ENCODE data around the gene CECR2. TPM values are rescaled to one million over a fixed set of nuclear protein-coding genes. Genes with fewer than 3 reads are reported as not detected.

CECR2 gene
- total and polyA plus RNA-seq, 2 of the 8 experiments (the other 6 are each of a cell fraction or from before 2014, with no cell fraction given), result 18.3 to 123 TPM

DNA sequence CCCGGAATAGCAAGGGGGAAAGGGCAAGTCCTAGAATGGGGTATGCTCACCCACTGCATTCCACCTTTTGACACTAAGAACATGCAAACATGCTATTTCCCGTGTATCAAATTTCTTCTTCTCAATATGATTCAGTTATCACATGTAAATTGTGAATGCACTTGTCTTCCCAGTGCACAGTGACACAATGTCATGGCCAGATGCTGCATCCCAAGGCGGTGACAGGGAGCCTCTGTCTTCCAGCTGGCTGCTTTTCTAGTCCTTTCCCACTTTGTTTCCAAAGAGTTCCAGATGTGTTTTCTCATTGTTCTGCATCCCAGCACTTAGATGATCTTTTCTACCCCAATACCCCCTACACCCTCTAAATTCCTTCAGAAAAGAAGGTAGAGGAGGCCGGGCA is 206.4 kb downstream of the CECR2 start (continued):
- TF ChIP-seq, protein P1, sequence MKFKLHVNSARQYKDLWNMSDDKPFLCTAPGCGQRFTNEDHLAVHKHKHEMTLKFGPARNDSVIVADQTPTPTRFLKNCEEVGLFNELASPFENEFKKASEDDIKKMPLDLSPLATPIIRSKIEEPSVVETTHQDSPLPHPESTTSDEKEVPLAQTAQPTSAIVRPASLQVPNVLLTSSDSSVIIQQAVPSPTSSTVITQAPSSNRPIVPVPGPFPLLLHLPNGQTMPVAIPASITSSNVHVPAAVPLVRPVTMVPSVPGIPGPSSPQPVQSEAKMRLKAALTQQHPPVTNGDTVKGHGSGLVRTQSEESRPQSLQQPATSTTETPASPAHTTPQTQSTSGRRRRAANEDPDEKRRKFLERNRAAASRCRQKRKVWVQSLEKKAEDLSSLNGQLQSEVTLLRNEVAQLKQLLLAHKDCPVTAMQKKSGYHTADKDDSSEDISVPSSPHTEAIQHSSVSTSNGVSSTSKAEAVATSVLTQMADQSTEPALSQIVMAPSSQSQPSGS (IDR thresholded peaks at IDR 0.05; ENCODE audit: low read length), result no peak
- TF ChIP-seq EZH2 (IDR thresholded peaks at IDR 0.05; ENCODE audit: low read depth, low read length, severe bottlenecking), result no peak
- no peak for TF ChIP-seq NRF1 (IDR thresholded peaks at IDR 0.05; ENCODE audit: low read depth, low read length)
